ENCODE measurements around the gene HSPB3. TPM values are rescaled to one million over a fixed set of nuclear protein-coding genes. Genes with fewer than 3 reads are reported as not detected.

The HSPB3 gene
- total and polyA plus RNA-seq, 8 donors: 0.21 to 1.1 (median 0.29) TPM; not detected in 4

GRCh38 chr5:54445691-54446378, 9.7 kb upstream of the HSPB3 start:
- Histone ChIP-seq H3K27ac (no peak overlapping the region), H3K4me3 (no peak overlapping the region), H3K36me3 (no peaks in the 10 kb centered on the region), H3K9me3 (no peaks in the 10 kb centered on the region), H3K4me1 (no peaks in the 10 kb centered on the region), H3K27me3 (no peaks in the 10 kb centered on the region)
- no peak for TF ChIP-seq CTCF (IDR thresholded peaks at IDR 0.05)
- intact Hi-C loops (cut with DNase I): no loop called here
- ATAC-seq (no peak), DNase-seq (no peak)

- Histone ChIP-seq H3K4me3 (no peak overlapping the region), H3K9me3 (no peaks in the 10 kb centered on the region), H3K27me3 (no peaks in the 10 kb centered on the region), H3K27ac (no peak overlapping the region), H3K4me1 (no peaks in the 10 kb centered on the region), H3K36me3 (no peaks in the 10 kb centered on the region)
- ATAC-seq (no peak), DNase-seq (no peak)
- TF ChIP-seq CTCF (IDR thresholded peaks at IDR 0.05): no peak
- intact Hi-C loops (cut with DNase I): no loop called here
Measured at GRCh38 chr5:54446379-54446732, 9.1 kb upstream of the HSPB3 start.

GRCh38 chr5:54449923-54450322, 5.6 kb upstream of the HSPB3 start:
- no peak for ATAC-seq
- intact Hi-C loops (cut with DNase I): no loop called here
- no peak for TF ChIP-seq CTCF (IDR thresholded peaks at IDR 0.05)
- Histone ChIP-seq H3K27me3 (no peaks in the 10 kb centered on the region), H3K36me3 (no peaks in the 10 kb centered on the region), H3K4me3 (no peak overlapping the region), H3K27ac (no peak overlapping the region), H3K4me1 (no peaks in the 10 kb centered on the region), H3K9me3 (no peaks in the 10 kb centered on the region)
- DNase-seq: no peak

GRCh38 chr5:54450542-54450941, 5.0 kb upstream of the HSPB3 start:
- Histone ChIP-seq H3K27ac (no peak overlapping the region), H3K9me3 (no peaks in the 10 kb centered on the region), H3K27me3 (no peaks in the 10 kb centered on the region), H3K4me3 (no peak overlapping the region), H3K4me1 (no peaks in the 10 kb centered on the region), H3K36me3 (no peaks in the 10 kb centered on the region)
- TF ChIP-seq CTCF (IDR thresholded peaks at IDR 0.05): no peak
- DNase-seq (no peak), ATAC-seq (no peak)
- intact Hi-C loops (cut with DNase I): no loop called here

GRCh38 chr5:54453046-54453445, 2.5 kb upstream of the HSPB3 start:
- DNase-seq (no peak), ATAC-seq (no peak)
- TF ChIP-seq CTCF (IDR thresholded peaks at IDR 0.05): no peak
- no peak overlapping the region for H3K4me3 ChIP-seq
- no peaks in the 10 kb centered on the region for H3K36me3 ChIP-seq
- intact Hi-C loops (cut with DNase I): no loop called here
- no peaks in the 10 kb centered on the region for H3K27me3 ChIP-seq
- H3K4me1 ChIP-seq: no peaks in the 10 kb centered on the region
- H3K9me3 ChIP-seq: no peaks in the 10 kb centered on the region
- H3K27ac ChIP-seq: no peak overlapping the region

Data from left lung (tissue), 10 donors.